ENCODE data around the gene NCKAP5L.
A peak's percentile ranks its signal among the peaks of the same experiment; 100 is the strongest.

NCKAP5L gene

DNA sequence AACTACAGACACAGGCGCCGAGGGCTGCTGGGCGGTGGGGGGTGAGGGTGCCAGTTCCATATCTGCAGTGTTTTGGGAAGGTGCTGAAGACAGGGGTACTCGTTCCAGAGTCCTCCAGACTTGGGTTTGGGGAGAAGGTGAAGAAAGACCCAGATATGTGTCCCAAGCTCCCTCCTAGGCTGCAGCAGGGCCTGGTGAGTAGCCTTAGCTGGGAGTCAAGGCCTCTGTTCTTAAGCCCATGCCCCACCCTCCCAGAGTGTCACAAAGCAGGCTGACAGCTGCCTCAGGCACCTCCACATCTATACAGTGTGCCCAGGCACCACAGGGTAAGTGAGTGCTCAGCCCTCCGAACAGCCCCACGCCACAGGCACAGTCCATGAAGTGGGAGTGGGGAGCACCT is 4.3 kb downstream of the NCKAP5L start:
- peak; percentile 54 for DNase-seq

DNA sequence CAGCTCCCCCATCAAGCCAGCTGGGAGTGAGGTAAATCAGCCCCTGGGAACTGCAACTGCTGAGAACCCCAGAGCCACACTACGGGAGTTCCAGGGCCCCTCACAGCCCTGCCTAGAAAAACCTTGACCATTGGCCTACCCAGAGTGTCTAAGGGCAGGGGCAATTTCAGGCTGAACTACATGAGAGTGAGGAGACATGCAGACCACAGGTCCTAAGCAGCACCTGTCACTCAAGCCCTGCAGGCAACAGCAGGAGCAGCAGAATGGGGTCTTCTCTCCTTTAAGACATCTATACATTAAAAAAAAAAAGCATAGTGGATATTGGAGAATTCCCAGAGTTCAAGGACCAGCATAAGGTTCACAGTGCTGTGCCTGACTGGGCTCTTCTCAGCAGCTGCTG is 4.9 kb downstream of the NCKAP5L start:
- DNase-seq: no peak

DNA sequence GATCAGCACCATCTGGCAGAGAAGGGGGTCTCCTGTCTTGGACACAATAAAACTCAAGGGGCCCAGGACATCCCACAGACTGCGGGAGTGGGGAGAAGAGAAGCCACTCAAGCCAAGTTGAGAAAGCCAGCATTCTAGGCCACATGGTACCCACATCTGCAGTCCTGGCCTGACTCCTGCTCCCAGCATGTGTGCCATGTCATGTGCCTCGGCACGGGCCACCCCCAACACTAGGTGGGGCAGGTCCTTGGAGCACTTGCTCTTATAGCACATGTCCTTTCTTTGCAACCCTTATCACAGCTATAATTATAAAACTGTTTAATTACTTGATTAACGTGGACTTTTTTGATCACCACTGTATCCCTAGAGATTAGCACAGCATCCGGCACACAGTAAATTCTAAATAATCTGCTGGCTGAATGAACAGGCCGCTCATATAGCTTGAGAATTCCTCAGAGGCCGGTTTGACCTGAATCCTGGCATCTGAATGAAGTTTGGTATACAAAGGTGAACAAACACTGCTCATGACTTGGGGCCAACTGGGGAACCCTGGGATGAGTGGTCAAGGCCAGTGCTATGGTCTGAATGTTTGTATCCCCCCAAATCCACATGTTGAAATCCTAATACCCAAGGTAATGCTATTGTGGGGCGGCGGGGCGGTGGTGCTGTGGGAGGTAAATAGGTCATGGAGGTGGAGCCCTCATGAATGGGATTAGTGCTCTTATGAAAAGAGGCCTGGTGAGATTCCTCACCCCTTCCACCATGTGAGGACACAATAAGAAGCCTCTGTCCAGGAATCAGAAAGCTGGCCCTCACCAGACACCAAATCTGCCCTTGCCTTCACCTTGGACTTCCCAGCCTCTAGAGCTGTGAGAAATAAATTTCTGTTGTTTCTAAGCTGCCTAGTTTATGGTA is 6.6 kb downstream of the NCKAP5L start:
- DNase-seq: peak; percentile 72

DNA sequence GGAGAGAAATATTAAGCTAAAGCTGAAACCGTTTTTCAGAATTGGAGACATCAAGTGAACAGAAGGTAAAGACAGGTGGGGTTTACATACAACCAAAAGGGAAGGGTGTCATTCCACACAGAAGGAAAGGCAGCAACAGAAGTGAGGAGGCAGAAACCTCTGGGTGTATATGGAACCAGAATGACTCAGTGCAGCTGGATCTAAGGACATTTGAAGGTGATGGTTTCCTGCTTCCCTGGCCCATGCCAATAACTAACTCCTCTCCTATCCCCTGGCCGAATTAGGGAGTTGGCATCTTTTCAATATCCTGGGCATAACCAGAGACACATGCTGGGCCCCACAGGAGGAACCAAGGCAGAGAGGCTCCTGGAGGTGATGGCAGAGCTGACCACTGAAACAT is 8.4 kb downstream of the NCKAP5L start:
- DNase-seq: no peak

DNA sequence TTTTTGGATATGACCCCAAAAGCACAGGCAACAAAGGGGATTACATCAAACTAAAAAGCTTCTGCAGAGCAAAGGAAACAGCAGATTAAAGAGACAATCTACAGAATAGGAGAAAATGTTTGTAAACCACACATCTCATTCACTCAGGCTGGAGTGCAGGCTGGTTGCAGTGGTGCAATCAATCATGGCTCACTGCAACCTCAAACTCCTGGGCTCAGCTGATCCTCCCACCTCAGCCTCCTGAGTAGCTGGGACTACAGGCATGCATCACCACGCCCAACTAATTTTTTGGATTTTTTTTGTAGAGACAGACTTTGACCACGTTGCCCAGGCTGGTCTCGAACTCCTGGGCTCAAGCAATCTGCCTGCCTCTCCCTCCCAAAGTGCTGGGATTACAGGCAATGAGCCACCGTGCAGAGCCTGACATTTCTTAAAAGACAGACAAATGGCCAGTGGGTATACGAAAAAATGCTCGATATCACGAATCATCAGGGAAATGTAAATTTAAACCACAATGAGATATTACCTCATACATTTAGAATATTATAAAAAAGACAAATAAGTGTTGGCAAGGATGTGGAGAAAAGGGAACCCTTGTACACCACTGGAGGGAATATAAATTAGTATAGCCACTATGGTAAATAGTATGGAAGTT is 9.8 kb downstream of the NCKAP5L start:
- no peak for DNase-seq

DNA sequence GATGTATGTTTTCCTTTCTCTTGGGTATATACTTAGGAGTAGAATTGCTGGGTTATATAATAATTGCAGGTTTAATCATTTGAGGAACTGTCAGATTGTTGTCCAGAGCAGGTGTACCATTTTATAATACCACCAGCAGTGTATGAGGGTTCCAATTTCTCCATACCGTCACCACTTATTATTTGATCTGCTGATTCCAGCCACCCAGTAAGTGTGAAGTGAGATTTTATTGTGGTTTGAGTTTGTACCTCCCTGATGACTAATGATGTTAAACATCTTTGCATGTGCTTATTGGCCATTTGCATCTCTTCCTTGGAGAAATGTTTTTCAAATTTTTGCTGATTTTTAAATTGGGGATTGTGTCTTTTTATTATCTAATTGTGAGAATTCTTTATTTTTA is 15.1 kb downstream of the NCKAP5L start:
- DNase-seq: no peak

DNA sequence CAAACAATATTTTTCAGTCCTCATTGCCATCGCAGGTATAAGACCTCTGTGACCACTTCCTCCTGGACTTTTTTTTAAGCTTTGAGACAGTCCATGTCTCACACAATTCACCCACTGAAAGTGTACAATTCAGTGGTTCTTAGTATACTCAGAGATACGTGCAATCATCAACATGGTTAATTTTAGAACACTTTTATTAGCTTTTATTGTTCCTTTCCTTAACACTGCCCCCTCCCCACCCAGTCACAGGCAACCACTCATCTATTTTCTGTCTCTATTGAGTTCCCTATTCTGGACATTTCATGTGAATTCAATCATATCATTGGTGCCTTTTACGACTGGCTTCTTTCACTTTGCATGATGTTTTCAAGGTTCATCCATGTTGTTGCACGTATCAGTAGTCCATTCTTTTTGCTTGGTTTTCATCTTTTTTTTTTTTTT is 16.2 kb downstream of the NCKAP5L start:
- no peak for DNase-seq

DNA sequence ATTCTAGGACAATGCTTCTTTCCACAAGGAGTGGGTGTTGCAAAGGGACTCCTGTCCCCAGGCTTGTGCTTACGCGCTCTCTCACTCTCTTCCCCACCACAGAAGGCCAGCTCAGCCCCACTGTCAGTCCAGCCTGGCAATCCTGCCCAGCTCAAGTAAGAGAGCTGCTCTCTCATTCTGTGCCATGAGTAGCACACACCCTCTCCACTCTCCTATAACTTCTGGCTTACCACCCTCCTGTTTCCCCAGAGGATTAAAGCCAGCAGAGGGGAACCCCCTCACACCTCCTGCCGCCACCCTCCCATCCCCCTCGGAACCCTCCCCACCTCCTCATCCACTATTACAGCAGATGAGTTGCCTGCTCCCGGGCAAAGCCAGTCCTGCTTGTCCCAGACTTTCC is 17.1 kb downstream of the NCKAP5L start:
- DNase-seq: peak; percentile 61

DNA sequence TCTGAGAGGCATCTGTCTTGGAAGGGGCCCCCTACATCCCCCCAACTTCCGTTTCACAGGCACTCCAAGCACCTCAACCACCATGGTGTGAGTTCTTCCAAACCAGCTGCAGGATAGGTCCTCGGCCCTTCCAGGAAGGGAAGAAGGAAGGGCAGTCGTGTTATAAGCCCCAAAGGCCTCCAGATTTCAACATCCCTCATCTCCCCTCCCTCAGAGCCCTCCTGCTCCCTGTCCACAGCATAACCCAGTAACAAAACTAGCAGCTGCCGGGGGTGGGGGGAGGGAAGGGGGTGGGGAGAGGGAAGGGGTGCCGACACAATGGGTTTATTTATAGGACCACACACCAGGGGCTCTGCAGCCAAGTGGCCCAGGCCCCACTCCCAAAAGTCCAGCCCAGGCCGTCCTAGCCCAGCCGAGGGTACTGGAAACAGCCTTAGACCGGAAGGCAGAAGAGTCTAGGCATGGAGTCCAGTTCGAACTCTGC is 18.3 kb downstream of the NCKAP5L start:
- peak; percentile 58 for DNase-seq

DNA sequence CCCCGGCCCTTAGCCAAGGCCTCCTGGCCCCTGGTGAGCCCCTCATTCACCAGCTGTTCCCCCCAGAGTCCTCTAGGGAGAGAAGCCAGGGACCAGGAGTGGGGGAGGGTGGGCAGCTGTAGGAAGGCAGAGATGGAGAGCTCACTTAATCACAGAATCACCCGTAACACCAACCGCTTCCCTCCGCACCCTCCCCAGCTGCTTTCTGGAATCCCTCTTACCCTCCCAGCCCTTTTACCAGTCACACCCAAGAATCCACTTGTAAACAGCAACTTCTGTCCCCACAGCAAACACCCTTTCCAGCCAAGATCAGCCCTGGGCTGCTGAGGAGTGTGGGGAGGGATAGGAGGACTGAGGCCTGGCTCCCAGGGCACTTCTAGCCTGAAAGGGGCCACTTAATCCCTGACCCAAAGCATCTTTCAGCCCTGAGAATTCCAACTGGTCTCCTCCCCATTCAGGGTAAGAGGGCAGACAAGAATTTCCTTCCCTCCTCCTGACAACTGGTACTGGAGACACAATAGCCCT is 18.8 kb downstream of the NCKAP5L start:
- DNase-seq: peak; percentile 85

DNA sequence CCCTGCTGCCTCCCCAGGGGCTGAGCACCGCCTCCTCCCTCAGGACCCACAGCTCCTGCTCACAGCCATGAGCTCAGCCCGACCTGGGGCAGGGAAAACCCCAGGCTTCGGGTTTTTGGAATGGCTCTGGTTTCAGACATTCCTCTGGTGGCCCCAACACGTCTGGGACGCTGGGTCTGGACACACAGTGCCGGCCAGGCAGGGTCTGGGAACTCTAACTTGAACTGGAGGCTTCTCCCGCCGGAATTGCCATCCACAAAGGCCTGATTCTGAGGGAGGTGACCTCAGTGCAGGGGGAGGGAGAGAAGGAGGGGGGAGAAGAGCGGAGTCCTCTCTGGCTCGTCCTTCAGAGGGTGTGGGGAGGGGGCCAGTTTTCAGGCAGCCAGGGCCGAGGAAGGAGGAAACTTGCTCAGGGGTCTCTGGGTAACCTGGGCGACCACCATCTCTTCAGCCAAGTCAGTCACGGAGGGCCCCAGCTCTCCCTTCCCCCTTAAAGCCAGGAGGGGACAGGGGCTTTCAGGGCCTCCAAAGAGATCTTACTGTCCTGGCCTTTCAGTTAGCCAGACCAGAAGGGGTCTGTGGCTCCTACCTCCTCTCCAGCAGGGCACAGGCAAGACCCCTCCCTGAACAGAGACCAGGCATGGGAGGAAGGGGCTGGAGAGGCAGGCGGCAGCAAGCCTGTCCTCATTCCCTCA is 19.4 kb downstream of the NCKAP5L start:
- DNase-seq: no peak

DNA sequence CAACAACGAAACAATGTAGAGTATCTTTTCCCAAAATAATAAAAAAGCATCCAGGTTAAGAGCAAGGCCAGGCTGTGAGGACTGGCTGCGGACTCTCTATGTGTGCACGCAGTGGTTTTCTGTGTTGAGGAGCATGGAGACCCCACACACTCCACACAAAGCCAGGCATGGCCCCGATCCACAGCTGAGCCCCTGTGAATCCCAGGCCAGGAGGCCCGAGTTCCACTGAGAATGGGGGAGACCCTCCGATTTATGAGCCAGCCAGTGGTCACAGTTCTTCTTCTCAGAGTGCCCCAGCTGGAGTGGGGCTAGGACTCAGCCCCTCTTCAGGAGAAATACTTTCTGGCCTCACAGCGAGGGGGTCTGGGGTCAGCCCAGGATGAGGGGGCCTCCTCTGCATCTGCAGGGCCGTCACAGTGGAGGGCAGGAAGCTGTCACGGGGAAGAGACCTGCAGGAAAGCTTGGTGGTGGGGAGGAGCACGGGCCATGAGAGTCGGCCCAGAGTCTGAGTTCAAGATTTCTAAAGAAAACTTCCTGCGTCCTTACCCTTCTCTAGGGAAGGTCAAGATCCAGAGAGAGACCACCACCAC is 20.1 kb downstream of the NCKAP5L start:
- no peak for DNase-seq

DNA sequence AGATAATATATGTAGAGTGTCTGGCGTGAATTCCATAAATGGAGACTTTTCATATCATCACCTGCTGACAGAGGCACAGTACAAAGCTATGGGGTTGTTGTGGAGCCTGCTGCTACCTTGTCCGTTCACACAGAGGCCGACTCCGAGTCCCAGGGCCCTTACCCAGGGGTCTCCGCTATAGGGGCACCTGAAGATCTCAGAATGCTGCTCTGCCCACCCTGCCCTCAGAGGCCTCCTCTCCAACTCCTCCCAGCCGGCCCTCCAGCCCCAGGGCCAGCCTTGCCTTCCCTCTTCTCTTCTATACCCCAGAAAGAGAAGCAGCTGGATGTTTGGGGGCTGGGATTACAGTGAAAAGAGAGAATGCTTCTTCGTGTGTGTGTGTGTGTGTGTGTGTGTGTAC is 21.3 kb downstream of the NCKAP5L start:
- DNase-seq: no peak

DNA sequence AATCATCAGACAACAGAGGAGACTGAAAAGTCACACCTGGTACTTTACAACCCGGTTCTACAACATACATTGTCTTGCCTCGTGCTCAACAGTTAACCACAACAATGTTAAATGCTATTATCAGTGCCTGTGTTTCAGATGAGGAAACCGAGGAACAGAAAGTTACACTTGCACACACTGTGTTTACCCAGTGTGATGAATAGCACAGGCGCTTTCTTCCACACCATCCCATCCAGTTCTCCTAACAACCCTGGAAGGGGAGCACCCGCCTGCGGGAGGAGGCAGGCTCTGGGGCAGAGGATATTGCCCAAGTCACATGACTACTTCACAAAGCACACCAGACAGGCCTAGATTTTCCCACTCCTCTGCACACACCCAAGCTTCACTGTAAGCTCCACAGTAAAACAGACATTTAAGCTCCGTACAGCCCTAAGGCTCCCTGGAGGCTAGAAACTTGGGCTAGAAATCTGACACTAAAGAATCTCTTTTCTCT is 21.8 kb downstream of the NCKAP5L start:
- DNase-seq: no peak

DNA sequence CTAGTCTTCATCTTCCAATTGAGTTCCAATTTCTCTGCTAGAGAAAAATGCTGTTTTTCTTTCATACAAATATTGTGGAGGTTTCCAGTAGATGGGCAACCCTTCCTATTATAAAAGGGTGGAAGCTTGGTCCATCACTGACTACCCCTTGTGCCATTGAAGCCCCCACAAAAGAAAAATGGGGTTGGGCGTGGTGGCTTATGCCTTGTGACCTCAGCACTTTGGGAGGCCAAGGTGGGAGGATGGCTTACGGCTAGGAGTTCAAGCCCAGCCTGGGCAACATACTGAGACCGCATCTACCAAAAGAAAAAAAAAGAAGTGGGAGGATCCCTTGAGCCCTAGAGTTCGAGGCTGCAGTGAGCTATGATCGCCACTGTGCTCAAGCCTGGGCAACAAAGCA is 22.8 kb downstream of the NCKAP5L start:
- DNase-seq: no peak

DNA sequence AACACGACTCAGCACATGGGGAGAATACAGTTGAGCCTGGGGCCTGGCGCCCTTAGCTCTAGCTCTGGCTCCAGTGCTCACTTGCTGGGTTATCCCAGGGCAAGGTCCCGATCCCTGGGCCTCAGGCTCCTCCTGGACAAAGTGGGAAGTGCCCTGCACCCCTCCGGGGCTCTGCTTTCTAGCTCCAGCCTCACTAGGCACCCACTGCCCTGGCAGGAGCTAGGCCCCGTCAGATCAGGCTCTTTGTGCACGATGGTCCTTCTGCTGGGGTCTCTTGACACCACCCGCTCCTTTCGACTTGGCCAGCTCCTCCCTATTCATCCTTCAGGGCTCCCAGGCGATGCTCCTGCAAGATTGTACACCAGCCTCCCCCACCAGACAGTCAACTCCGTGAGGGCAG is 23.4 kb downstream of the NCKAP5L start:
- DNase-seq: no peak

DNA sequence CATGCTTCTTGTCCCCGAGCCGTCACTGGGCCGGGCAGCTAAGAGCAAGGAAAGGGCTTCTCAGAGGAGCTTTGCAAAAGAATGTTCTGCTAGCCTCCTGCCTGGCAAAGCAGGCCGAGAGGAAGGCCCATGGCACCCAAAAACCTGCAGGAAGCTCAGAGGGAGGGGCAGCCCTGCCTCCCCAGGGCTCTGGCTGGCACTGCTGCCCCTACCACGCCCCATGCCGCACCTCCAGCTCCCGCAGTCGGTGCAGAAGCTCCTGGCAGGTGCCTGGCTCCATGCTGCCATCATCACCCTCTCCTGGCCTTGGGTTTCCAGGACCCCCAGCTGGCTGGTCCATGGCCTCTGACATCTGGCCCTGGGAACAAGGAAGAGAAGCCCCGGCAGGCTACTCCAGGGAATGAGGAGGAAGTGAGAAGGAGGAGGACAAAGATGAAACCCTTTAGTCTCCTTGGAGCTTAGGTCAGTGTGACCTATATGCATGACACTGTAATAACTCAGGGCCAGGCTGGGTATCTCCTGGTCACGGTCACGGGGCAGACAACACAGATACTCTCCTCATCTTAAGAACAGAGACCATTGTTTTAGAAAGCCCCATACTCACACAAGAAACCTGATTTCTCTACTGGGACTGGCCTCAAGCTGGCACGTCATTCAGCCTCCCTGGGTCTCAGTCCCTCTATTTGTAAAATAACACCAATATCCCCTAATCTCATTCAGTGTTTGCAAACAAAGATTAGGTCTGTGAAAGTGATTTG is 24.3 kb downstream of the NCKAP5L start:
- DNase-seq: no peak

DNA sequence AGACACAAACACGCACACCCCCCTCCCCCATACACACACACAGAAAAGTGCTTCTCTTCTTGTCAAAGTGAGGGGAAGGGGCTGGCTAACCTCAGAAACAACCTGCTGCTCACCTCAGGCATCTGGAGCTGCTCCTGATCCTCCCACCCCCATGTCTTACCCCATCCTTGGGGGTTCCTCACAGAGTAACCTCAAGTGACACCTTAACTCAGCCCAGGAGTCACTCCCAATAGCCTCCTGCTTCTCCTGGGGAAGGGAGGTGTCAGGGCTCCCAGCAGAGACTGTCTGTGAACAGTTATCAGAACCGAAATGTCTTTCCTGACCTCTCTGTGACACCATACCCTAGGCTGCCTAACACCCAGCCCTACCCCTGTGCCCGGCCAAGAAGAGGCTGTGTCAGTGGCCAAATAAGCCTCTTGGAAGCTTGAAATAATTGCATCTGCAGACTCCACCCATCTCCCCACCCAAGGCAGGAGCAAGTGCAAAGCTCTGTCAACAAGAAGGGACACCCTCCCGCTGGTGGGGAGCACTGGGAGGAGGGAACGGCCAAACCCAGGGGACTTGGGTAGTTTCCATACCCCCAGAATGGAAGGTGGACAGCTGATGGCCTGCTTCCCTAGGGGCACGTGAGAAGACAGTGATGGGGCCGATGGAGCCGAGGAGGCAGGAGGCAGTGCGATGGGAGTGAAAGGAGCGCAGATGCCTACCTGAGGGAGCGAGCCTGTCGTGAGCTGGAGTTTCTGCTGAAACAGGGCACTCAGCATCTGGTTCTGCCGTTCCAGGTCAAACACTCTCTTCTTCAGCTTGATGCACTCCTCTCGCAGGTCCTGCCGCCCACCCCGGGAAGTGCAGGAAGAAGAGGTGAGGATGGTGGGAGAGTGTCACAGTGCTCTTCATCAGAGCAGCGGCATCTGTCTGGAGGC is 26.8 kb downstream of the NCKAP5L start:
- DNase-seq: no peak

DNA sequence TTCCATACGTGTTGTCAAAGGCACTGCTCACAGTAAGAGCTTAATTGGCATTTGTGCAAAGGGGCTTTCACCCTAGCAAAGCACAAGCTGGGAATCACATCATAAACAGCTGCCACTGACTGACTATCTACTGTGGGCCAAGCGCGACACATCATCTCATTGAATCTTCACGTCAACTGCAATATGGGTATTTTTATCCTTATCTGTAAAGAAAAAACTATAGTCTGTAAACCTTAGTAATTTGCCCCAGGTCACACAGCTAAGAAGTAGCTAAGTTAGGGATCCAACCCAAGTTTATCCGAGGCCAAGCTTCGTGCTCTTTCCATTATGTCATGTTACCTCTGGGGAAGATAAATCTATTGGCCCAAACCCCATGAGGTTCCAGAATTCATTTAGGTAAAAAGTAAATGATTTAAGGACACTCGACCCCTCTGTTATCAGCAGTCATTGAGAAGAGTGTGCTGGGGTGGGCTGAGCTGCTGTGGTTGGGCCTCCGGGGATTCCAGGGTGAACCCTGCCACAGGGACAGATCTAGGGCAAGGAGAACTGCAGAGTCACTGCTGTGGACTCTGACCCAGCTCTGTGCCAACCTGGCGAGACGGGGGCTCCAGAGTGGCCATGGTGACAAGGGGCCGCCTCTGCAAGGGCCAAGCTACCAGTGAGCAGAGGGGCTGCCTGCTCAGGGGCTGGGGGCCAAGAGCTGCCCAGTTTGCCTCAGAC is 27.6 kb downstream of the NCKAP5L start:
- no peak for DNase-seq

DNA sequence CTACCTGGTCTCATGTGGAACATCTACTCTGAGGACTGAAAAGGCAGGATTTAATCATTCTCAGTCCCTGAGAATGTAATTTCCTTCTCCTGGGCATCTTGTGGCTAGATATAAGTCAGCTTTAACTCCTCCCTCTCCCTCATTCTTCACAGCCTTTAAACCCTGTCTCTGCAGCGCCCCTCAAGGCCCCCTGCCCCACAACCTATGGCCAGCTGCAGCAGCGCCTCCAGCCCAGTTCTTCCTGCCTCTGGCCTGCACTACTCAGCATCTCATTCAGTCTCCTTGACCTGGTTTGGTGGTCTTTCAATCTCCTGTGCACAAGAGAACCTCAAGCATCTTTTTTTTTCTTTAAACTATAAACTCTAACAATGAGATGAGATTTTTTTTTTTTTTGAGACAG is 29.3 kb downstream of the NCKAP5L start:
- DNase-seq: no peak

Data from NCI-H82 (cell line).